ENCODE results near the gene MYO10. TPM values are rescaled to one million over a fixed set of nuclear protein-coding genes. Genes with fewer than 3 reads are reported as not detected.

The MYO10 gene
- total RNA-seq, 1 donor from 2014 or later: 80.2 TPM

- H3K4me2 ChIP-seq (ENCODE audit: low read length): no peak overlapping the region
- H3K4me3 ChIP-seq (ENCODE audit: insufficient read depth, low read depth, low read length): no peak overlapping the region
- Mint-ChIP-seq H3K4me1 (ENCODE audit: low read depth, unreplicated experiment) (peaks cover 12% of the 10 kb centered on the region), H3K9me3 (ENCODE audit: unreplicated experiment) (no peaks in the 10 kb centered on the region), H3K27me3 (ENCODE audit: low read depth, unreplicated experiment) (no peaks in the 10 kb centered on the region), H3K4me3 (ENCODE audit: unreplicated experiment) (no peak overlapping the region), H3K27ac (ENCODE audit: unreplicated experiment) (no peak overlapping the region), H3K36me3 (ENCODE audit: low read depth, unreplicated experiment) (peaks cover 9% of the 10 kb centered on the region)
- H3K27me3 ChIP-seq (ENCODE audit: insufficient read depth, low read length): no peaks in the 10 kb centered on the region
- no peak for TF ChIP-seq CTCF (IDR thresholded peaks at IDR 0.05; ENCODE audit: insufficient read depth, low read depth, low read length)
- TF ChIP-seq EZH2 (IDR thresholded peaks at IDR 0.05; ENCODE audit: insufficient read depth, low read length): no peak
- H3K27ac ChIP-seq (ENCODE audit: low read depth, low read length): no peak overlapping the region
- H3K9me3 ChIP-seq (ENCODE audit: insufficient read depth, low read depth, low read length): no peaks in the 10 kb centered on the region
- FAIRE-seq: no peak
- no peak overlapping the region for H2AFZ ChIP-seq (ENCODE audit: low read depth, low read length)
- H4K20me1 ChIP-seq (ENCODE audit: insufficient read depth, low read length): peaks cover 81% of the 10 kb centered on the region
- no peak for DNase-seq (ENCODE audit: low read depth)
- H3K36me3 ChIP-seq (ENCODE audit: insufficient read depth, low read length): peaks cover 15% of the 10 kb centered on the region
- peaks cover 89% of the 10 kb centered on the region for H3K79me2 ChIP-seq (ENCODE audit: insufficient read depth, low read length)
- no peaks in the 10 kb centered on the region for H3K4me1 ChIP-seq (ENCODE audit: insufficient read depth, low read length)
- H3K9ac ChIP-seq (ENCODE audit: low read length): no peak overlapping the region
Measured at GRCh38 chr5:16849775-16850174, 86.3 kb downstream of the MYO10 start.

GRCh38 chr5:16849181-16849580, 86.9 kb downstream of the MYO10 start:
- TF ChIP-seq CTCF (IDR thresholded peaks at IDR 0.05; ENCODE audit: insufficient read depth, low read depth, low read length): no peak
- TF ChIP-seq EZH2 (IDR thresholded peaks at IDR 0.05; ENCODE audit: insufficient read depth, low read length): no peak
- no peak overlapping the region for H3K4me3 Mint-ChIP-seq (ENCODE audit: unreplicated experiment)
- H3K36me3 Mint-ChIP-seq (ENCODE audit: low read depth, unreplicated experiment): peaks cover 9% of the 10 kb centered on the region
- H3K9me3 Mint-ChIP-seq (ENCODE audit: unreplicated experiment): no peaks in the 10 kb centered on the region
- DNase-seq (ENCODE audit: low read depth) (no peak), FAIRE-seq (no peak)
- H2AFZ ChIP-seq (ENCODE audit: low read depth, low read length): no peak overlapping the region
- no peaks in the 10 kb centered on the region for H3K27me3 ChIP-seq (ENCODE audit: insufficient read depth, low read length)
- H3K9me3 ChIP-seq (ENCODE audit: insufficient read depth, low read depth, low read length): no peaks in the 10 kb centered on the region
- no peak overlapping the region for H3K27ac Mint-ChIP-seq (ENCODE audit: unreplicated experiment)
- H3K4me2 ChIP-seq (ENCODE audit: low read length): no peak overlapping the region
- H3K4me1 ChIP-seq (ENCODE audit: insufficient read depth, low read length): no peaks in the 10 kb centered on the region
- H4K20me1 ChIP-seq (ENCODE audit: insufficient read depth, low read length): peaks cover 81% of the 10 kb centered on the region
- H3K4me3 ChIP-seq (ENCODE audit: insufficient read depth, low read depth, low read length): no peak overlapping the region
- peaks cover 8% of the 10 kb centered on the region for H3K4me1 Mint-ChIP-seq (ENCODE audit: low read depth, unreplicated experiment)
- H3K79me2 ChIP-seq (ENCODE audit: insufficient read depth, low read length): peaks cover 89% of the 10 kb centered on the region
- H3K36me3 ChIP-seq (ENCODE audit: insufficient read depth, low read length): peaks cover 16% of the 10 kb centered on the region
- H3K27ac ChIP-seq (ENCODE audit: low read depth, low read length): no peak overlapping the region
- no peaks in the 10 kb centered on the region for H3K27me3 Mint-ChIP-seq (ENCODE audit: low read depth, unreplicated experiment)
- H3K9ac ChIP-seq (ENCODE audit: low read length): no peak overlapping the region

GRCh38 chr5:16844952-16845351, 91.1 kb downstream of the MYO10 start:
- DNase-seq (ENCODE audit: low read depth) (no peak), FAIRE-seq (no peak)
- H3K9ac ChIP-seq (ENCODE audit: low read length): no peak overlapping the region
- Mint-ChIP-seq H3K4me3 (ENCODE audit: unreplicated experiment) (no peak overlapping the region), H3K27me3 (ENCODE audit: low read depth, unreplicated experiment) (no peaks in the 10 kb centered on the region), H3K36me3 (ENCODE audit: low read depth, unreplicated experiment) (peaks cover 9% of the 10 kb centered on the region), H3K9me3 (ENCODE audit: unreplicated experiment) (no peaks in the 10 kb centered on the region), H3K27ac (ENCODE audit: unreplicated experiment) (no peak overlapping the region), H3K4me1 (ENCODE audit: low read depth, unreplicated experiment) (peaks cover 6% of the 10 kb centered on the region)
- peaks cover 94% of the 10 kb centered on the region for H3K79me2 ChIP-seq (ENCODE audit: insufficient read depth, low read length)
- no peak overlapping the region for H3K4me2 ChIP-seq (ENCODE audit: low read length)
- no peaks in the 10 kb centered on the region for H3K27me3 ChIP-seq (ENCODE audit: insufficient read depth, low read length)
- H2AFZ ChIP-seq (ENCODE audit: low read depth, low read length): no peak overlapping the region
- no peak overlapping the region for H3K27ac ChIP-seq (ENCODE audit: low read depth, low read length)
- H3K36me3 ChIP-seq (ENCODE audit: insufficient read depth, low read length): peaks cover 13% of the 10 kb centered on the region
- no peak overlapping the region for H3K4me3 ChIP-seq (ENCODE audit: insufficient read depth, low read depth, low read length)
- no peak for TF ChIP-seq CTCF (IDR thresholded peaks at IDR 0.05; ENCODE audit: insufficient read depth, low read depth, low read length)
- TF ChIP-seq EZH2 (IDR thresholded peaks at IDR 0.05; ENCODE audit: insufficient read depth, low read length): no peak
- peaks cover 89% of the 10 kb centered on the region for H4K20me1 ChIP-seq (ENCODE audit: insufficient read depth, low read length)
- H3K9me3 ChIP-seq (ENCODE audit: insufficient read depth, low read depth, low read length): no peaks in the 10 kb centered on the region
- no peaks in the 10 kb centered on the region for H3K4me1 ChIP-seq (ENCODE audit: insufficient read depth, low read length)
